Activated T-helper 1 cell treated with Interleukin-2 at 50 U/mL for 16 hours (primary cell): ENCODE measurements around the gene RETREG1.
"Not testable (repeated sequence)": the region's sequence is repeated elsewhere in the genome, so short reads cannot be mapped to it uniquely, and the experiment has no call there.

ENCODE experiments used
- DNase-seq: peaks from one replicate; pipeline ENCODE4 v3.0.0-alpha.2; 2020; ENCODE audit warnings: low read depth

Gene RETREG1, protein sequence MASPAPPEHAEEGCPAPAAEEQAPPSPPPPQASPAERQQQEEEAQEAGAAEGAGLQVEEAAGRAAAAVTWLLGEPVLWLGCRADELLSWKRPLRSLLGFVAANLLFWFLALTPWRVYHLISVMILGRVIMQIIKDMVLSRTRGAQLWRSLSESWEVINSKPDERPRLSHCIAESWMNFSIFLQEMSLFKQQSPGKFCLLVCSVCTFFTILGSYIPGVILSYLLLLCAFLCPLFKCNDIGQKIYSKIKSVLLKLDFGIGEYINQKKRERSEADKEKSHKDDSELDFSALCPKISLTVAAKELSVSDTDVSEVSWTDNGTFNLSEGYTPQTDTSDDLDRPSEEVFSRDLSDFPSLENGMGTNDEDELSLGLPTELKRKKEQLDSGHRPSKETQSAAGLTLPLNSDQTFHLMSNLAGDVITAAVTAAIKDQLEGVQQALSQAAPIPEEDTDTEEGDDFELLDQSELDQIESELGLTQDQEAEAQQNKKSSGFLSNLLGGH

DNA sequence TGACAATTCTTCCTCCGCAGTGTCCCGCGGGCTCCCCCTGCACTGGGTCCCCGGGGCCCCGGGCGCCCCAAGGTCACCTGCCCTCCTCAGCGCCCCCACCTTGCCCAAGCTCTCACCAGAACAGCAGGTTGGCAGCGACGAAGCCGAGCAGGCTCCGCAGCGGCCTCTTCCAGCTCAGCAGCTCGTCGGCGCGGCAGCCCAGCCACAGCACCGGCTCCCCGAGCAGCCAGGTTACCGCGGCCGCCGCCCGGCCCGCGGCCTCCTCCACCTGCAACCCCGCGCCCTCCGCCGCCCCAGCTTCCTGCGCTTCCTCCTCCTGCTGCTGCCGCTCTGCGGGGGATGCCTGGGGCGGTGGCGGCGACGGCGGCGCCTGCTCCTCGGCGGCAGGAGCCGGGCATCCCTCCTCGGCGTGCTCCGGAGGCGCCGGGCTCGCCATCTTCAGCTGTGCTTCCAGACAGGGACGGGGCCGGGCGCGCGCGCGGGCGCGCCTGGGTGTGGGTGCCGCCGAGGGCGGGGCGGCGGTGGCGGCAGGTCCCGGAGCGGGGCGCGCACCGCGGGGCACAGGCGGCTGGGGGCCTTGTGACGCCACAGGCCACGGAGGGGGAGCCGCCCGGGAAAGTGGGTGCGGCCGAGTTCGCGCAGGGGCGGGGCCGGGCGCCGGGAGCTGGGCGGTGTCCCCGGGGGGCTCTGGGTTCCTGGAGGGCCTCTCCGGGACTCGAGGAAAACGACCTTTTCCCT lies at the start of gene RETREG1:
RETREG1 (minus strand) TSS at position 462 of the 738 bp plus-strand sequence; CDS start at position 436, 26 bp downstream.
- peak; percentile 81 for DNase-seq

GRCh38 chr5:16666130-16666882 lies 49.5 kb upstream of the RETREG1 start:
- no peak for DNase-seq

DNA sequence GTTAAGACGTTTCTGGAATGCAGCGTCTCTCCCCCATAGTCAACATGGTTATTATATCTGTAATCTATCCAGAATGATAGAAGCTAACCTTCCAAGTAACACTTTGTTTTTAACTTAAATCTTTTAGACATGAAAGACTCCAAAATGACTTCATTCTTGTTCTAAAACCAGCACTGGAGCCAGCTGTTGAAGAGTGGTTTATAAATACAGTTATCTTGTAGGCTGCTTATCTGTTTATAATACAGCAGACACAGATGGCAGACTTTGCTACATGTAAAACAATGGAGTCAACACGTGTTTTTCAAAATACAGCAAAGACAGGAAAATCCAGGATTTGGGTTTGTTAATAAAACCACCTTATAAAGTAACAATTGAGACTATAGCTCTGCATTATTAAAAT lies 48.8 kb upstream of the RETREG1 start:
- DNase-seq: no peak

GRCh38 chr5:16664368-16664767 lies 47.6 kb upstream of the RETREG1 start:
- DNase-seq: no peak

DNA sequence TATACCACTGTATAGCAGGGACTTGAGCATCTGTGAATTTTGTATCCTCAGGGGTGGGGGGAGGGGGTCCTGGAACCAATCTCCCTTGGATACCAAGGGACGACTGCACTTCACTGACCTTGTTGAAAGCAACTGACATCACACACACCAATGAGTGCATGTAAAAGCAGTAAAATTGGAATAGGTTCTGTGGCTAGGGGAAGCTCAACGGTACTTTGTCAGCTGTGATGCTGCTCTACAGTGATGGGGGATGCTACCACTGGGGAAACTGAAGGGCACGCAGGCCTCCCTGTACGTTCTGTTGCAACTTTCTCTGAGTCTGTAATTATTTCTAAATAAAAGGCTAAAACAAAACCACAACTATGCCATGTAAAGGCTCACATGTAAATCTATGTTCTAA lies 47.0 kb upstream of the RETREG1 start:
- no peak for DNase-seq

DNA sequence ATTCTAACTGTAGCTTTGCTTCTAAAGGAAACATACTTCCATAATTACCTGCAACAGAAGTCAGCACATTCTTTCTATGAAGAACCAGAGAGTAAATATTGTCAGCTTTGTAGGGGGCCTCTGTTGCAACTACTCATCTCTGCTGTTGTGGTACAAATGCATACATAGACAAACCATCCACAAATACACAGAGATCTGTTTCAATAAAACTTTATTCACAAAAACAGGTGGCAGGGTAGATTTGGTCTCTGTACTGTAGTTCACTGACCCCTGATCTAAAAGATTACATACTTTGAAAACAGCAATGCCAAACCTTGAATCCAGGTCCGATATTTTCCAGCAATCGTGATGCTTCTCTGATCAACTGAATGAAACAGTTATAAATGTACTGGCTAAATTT lies 44.9 kb upstream of the RETREG1 start:
- no peak for DNase-seq

DNA sequence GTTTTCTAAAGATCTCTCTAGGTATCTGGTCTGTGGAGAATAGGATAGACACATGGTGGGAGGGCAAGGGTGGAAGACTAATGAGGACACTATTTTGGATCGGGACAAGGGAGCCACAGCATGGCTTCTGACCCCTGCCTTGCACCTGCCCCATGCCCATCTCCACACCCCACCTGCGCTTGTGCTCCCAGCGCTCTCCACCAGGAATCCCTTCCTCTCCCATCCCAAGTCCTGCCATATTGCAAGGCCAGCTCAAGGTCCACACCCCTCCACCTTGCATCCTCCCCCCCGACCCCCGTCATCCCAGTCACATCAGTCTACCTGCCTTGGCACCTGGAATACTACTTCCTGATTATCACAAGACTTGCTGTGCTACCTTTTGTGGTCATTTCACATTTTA lies 44.2 kb upstream of the RETREG1 start:
- DNase-seq: no peak

- DNase-seq: no peak
Measured at GRCh38 chr5:16659536-16659935, 42.7 kb upstream of the RETREG1 start.

- DNase-seq: no peak
Measured at GRCh38 chr5:16656561-16657191, 39.9 kb upstream of the RETREG1 start.

DNA sequence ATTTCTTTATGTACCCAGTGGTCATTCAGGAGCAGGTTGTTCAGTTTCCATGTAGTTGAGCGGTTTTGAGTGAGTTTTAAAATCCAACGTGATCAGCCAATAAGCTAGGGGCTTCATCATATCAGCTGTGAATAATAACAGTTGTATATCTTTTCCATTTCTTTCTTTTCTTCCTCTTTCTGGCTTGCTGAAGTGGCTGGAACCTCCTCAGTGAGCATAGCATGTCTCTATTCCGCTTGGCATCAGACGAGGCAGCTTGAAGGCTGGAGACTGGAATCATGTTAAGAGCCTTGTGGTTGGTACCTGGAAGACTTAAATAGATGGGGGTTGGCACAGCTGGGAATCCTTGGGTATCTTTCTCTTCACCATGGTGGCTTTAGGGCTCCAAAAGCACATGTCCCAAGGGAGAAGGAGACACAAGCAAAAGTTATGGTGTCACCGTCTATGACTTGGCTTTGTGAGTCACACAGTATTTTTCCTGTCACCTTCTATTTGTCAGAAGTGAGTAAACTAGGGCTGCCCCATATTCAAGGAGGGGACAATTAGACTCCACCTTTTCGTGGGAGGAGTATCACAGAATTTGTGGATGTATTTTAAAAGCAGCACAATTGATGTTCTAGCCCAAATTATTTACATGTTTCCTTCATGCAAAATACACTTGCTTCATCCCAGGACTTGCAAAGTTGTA lies 38.0 kb upstream of the RETREG1 start:
- no peak for DNase-seq

DNA sequence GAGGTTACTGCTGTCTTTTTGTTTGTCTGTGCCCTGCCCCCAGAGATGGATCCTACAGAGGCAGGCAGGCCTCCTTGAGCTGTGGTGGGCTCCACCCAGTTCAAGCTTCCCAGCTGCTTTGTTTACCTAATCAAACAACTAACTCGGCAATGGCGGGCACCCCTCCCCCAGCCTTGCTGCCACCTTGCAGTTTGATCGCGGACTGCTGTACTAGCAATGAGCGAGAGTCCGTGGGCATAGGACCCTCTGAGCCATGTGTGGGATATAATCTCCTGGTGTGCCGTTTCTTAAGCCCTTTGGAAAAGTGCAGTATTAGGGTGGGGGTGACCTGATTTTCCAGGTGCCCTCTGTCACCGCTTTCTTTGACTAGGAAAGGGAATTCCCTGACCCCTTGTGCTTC lies 31.9 kb upstream of the RETREG1 start:
- not testable (repeated sequence) for DNase-seq

DNA sequence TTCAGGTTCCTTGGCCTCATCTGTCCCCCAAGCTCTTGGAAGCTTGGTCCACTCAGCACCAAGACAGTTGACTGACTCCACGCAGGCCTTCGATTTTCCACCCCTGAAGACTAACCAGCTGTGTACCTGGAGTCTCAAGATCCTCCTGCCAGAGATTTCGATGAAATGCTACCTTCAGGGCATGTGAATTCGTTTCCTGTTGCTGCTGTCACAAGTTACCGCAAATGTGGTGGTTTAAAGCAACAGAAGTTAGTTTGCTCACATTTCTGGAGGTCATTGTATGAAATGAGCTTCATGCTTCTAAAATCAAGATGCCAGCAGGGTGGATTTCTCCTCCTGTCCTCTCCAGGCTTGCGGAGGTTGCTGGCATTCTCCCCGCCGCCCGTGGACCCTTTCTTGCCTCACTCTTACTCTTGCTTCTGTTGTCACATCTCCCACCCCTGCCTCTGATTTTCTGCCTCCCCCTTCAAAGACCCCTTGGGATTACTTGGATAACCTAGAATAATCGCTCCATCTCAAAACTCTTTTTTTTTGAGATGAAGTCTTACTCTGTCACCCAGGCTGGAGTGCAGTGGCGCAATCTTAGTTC lies 27.6 kb upstream of the RETREG1 start:
- no peak for DNase-seq

- no peak for DNase-seq
Measured at GRCh38 chr5:16642867-16643266, 26.1 kb upstream of the RETREG1 start.

DNA sequence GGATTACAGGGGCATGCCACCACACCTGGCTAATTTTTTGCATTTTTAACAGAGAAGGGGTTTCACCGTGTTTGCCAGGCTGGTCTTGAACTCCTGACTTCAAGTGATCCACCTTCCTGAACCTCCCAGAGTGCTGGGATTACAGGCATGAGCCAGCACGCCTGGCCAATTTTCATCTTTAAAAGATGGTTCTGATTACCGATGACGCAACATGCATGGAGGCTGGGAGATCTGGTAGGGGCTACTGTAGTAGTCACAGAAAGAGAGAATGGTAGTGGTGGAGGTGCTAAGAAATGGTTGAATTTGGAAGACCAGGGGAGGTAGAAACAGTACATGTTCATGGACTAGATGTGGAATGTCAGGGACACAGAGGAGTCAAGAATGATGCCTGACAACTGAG lies 22.4 kb upstream of the RETREG1 start:
- DNase-seq: no peak

GRCh38 chr5:16628376-16628775 lies 11.6 kb upstream of the RETREG1 start:
- DNase-seq: no peak

DNA sequence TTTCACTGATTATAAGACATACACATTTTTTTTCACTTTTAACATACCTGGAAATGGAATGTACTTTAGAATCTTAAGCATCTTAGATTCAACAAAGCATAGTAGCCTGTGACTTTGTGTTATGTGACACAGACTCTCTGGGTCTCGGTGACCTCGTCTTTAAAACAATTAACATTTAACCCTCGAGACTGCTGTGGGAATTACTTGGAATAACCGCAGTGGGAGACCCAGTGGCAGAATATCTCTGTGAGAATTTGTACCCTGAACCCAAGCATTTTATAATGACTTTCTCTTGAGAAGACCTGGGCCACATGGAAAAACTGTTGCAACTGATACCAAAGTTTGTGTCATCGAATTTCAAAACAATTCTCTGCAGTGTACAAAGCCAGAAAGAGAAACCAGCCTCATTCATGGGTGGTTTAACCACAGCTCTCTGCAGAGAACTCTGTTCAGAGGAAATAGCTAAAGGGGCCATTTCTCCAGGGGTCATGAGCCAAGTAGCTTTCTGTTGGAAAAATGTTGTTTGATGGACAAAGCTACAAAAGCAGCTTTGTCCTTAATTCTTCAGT lies 10.0 kb upstream of the RETREG1 start:
- DNase-seq: no peak

DNA sequence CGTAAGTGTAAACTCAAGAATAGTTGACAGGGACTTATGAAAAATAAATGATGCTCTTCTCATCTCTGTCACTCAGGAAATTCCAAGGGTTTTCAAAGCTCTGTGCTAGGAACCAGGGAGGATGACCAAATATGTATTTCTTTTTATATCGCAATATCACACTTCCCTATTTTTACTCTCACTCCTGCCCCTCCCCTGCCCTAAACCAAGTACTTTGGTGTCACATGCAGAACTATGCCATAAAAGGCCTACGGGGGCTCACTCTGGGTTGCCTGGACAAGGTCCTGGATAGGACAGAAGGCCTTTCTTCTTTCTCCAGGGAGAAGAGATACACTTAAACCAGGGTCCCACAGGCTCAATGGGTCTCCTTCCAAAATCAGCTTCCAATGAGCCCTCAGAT lies 8.3 kb upstream of the RETREG1 start:
- no peak for DNase-seq

DNA sequence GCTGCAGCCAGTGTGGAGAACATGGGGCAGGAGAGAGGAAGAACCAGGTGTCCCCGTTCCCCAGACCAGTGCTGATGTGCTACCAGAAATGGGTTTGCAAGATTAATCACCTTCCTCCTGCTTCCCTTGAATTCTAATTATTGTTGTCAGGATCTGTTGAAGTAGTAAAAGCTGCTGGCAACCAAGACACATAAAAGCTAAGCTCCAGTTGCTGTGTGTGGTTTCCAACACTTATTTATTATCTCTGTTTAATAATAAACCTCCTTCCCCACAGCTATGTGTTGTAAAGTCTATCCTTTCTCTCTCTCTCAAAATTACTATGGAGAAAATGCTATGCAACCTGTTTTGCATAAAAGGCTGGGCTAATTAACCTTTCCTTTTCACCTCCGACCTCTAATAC lies 2.3 kb upstream of the RETREG1 start:
- no peak for DNase-seq

GRCh38 chr5:16618138-16618897 lies 1.5 kb upstream of the RETREG1 start:
- DNase-seq: no peak
